CD4-positive, alpha-beta memory T cell (primary cell): ENCODE results near the gene ASH1L. TPM values are rescaled to one million over a fixed set of nuclear protein-coding genes. Genes with fewer than 3 reads are reported as not detected.
"Not testable (repeated sequence)": the region's sequence is repeated elsewhere in the genome, so short reads cannot be mapped to it uniquely, and the experiment has no call there.

ENCODE experiments used
- CTCF ChIA-PET: fragments of 350-600 bp; sonication (Branson Sonifier 250); formaldehyde crosslinking; loops from one replicate; lab custom pipeline; 2021; ENCODE audit warnings: inconsistent platforms; ENCODE audit not compliant: partially characterized antibody; lab: Charles Lee
- POLR2A ChIA-PET: fragments of 350-600 bp; sonication (Branson Sonifier 250); formaldehyde crosslinking; loops from one replicate; lab custom pipeline; 2021; ENCODE audit not compliant: partially characterized antibody; lab: Charles Lee
- DNase-seq, 5 donors: peaks; one replicate each; pipeline versions ENCODE4 v3.0.0 to v3.0.0-alpha.2; 2020 to 2022; ENCODE audit warnings: mixed read lengths in 1 of 5
- H3K27ac ChIP-seq: one replicate; pipeline ENCODE4 v1.7.0; 2013; ENCODE audit warnings: low read depth, low read length
- H3K27me3 ChIP-seq: 2 replicates; pipeline ENCODE4 v1.7.0; 2013; ENCODE audit warnings: mild to moderate bottlenecking, low read length, moderate library complexity; ENCODE audit not compliant: insufficient read depth
- H3K36me3 ChIP-seq: 2 replicates; pipeline ENCODE4 v1.7.0; 2013; ENCODE audit warnings: mild to moderate bottlenecking, low read length, moderate library complexity; ENCODE audit not compliant: insufficient read depth
- H3K4me1 ChIP-seq: 2 replicates; pipeline ENCODE4 v1.7.0; 2013; ENCODE audit warnings: mild to moderate bottlenecking, low read length, moderate library complexity; ENCODE audit not compliant: insufficient read depth
- H3K4me3 ChIP-seq, 2 donors: one replicate each; pipeline ENCODE4 v1.7.0; 2013; ENCODE audit warnings: low read length in 2 of 2, mild to moderate bottlenecking in 1 of 2
- H3K9me3 ChIP-seq, 2 donors: one replicate each; pipeline ENCODE4 v1.7.0; 2013; ENCODE audit warnings: low read length in 2 of 2, control low read depth in 1 of 2; ENCODE audit not compliant: control insufficient read depth in 1 of 2
- H3K27ac Mint-ChIP-seq, 7 donors: one replicate each; pipeline ENCODE4 v1.8.0; 2020 to 2021; ENCODE audit warnings: mixed read lengths in 7 of 7, mild to moderate bottlenecking in 6 of 7, inconsistent platforms in 3 of 7, moderate library complexity in 3 of 7
- H3K27me3 Mint-ChIP-seq, 2 donors: one replicate each; pipeline ENCODE4 v1.8.0; 2020 to 2021; ENCODE audit warnings: mixed read lengths in 2 of 2
- H3K36me3 Mint-ChIP-seq, 2 donors: one replicate each; pipeline ENCODE4 v1.8.0; 2020 to 2021; ENCODE audit warnings: mixed read lengths in 2 of 2, inconsistent platforms in 1 of 2, mild to moderate bottlenecking in 1 of 2
- H3K4me1 Mint-ChIP-seq, 4 donors: one replicate each; pipeline ENCODE4 v1.8.0; 2020 to 2021; ENCODE audit warnings: mixed read lengths in 4 of 4, mild to moderate bottlenecking in 1 of 4
- H3K4me3 Mint-ChIP-seq, 8 donors: one replicate each; pipeline ENCODE4 v1.8.0; 2020 to 2021; ENCODE audit warnings: mixed read lengths in 8 of 8, mild to moderate bottlenecking in 7 of 8, moderate library complexity in 6 of 8, inconsistent platforms in 3 of 8
- H3K9me3 Mint-ChIP-seq, 8 donors: one replicate each; pipeline ENCODE4 v1.8.0; 2020 to 2021; ENCODE audit warnings: mixed read lengths in 8 of 8, mild to moderate bottlenecking in 5 of 8, inconsistent platforms in 3 of 8, moderate library complexity in 1 of 8
- intact Hi-C: fragments of 100-400 bp; cut with micrococcal nuclease; formaldehyde crosslinking; loops from one replicate; pipeline ENCODE4 v1.15.1; 2023
- polyA plus RNA-seq, 2 donors: library from polyadenylated mRNA; unstranded; fragments of 300-500 nt; fragmentation: Illumina TruSeq; gene quantifications; one replicate each; pipeline ENCODE4 v1.2.3, GENCODE V29; 2021
- total RNA-seq, 2 experiments: library from RNA; stranded (reverse); gene quantifications; one replicate each; pipeline ENCODE4 v1.2.3, GENCODE V29; 2021

ASH1L gene
- total and polyA plus RNA-seq, 4 experiments from 2014 or later = 7.6 to 107 (median 70.4) TPM

DNA sequence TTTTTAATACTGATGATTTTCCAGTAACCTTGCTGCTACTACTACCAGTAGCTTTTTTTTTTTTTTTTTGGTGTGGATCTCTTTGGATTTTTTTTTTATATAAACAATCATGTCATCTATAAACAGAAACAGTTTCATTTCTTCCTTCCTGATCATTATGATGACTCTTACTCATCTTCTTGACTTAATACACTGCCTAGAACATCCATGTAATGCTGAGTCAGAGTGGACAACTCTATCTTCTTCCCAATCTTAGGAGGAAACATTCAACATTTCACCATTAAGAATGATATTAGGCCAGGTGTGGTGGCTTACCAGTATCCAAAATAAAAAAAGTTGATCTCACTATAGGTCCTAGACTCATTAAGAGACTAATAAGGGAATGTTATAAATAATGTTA is 172.8 kb downstream of the ASH1L start:
- Mint-ChIP-seq H3K4me3 (no peak overlapping the region), H3K4me1 (peaks cover 0 to 2% (median 0%) of the 10 kb centered on the region in 4 donors), H3K27me3 (no peaks in the 10 kb centered on the region), H3K27ac (no peak overlapping the region), H3K9me3 (peaks cover 0 to 2% (median 0%) of the 10 kb centered on the region in 8 donors), H3K36me3 (peaks cover 37 to 54% of the 10 kb centered on the region in 2 donors)
- DNase-seq = no peak
- POLR2A ChIA-PET = no interaction called here
- intact Hi-C loops = no loop called here
- H3K9me3 ChIP-seq = no peaks in the 10 kb centered on the region
- H3K4me1 ChIP-seq = no peaks in the 10 kb centered on the region
- H3K27me3 ChIP-seq = no peaks in the 10 kb centered on the region
- peaks cover 37% of the 10 kb centered on the region for H3K36me3 ChIP-seq
- CTCF ChIA-PET = no interaction called here
- H3K4me3 ChIP-seq = no peak overlapping the region
- H3K27ac ChIP-seq = no peak overlapping the region

GRCh38 chr1:155385836-155386235 is 176.8 kb downstream of the ASH1L start:
- DNase-seq, H3K27me3 Mint-ChIP-seq, H3K9me3 Mint-ChIP-seq, H3K9me3 ChIP-seq, H3K4me3 Mint-ChIP-seq, H3K4me1 ChIP-seq, H3K27me3 ChIP-seq, H3K4me3 ChIP-seq, POLR2A ChIA-PET, intact Hi-C loops, CTCF ChIA-PET, H3K27ac ChIP-seq, H3K4me1 Mint-ChIP-seq: not testable (repeated sequence)
- H3K27ac Mint-ChIP-seq = peak overlapping the region in 3 of 7 donors; percentile 35 to 59 (median 42)
- H3K36me3 ChIP-seq = peaks cover 19% of the 10 kb centered on the region
- H3K36me3 Mint-ChIP-seq = peaks cover 25 to 41% of the 10 kb centered on the region in 2 donors

DNA sequence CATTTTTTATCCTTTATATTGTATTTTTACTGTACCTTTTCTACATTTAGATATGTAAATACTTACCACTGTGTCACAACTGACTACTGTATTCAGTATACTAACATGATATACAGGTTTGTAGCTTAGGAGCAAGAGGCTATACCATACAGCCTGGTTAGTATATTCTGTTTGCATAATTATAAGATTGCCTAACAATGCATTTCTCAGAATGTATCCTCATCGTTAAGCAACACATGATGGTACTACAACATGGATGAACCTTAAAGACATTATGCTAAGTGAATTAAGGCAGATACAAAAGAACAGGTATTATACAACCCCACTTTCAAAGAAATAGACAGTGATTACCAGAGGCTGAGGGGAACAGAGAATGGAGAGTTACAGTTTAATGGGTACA is 179.2 kb downstream of the ASH1L start:
- peaks cover 24 to 47% of the 10 kb centered on the region in 2 donors for H3K36me3 Mint-ChIP-seq
- CTCF ChIA-PET = interaction anchor here (1.5 kb wide), 1 partner anchor 133 kb away, joined by 8 read pairs; no protein-coding TSS in a partner anchor
- H3K27ac Mint-ChIP-seq = peak overlapping the region in 3 of 7 donors; percentile 2 to 80 (median 29)

DNA sequence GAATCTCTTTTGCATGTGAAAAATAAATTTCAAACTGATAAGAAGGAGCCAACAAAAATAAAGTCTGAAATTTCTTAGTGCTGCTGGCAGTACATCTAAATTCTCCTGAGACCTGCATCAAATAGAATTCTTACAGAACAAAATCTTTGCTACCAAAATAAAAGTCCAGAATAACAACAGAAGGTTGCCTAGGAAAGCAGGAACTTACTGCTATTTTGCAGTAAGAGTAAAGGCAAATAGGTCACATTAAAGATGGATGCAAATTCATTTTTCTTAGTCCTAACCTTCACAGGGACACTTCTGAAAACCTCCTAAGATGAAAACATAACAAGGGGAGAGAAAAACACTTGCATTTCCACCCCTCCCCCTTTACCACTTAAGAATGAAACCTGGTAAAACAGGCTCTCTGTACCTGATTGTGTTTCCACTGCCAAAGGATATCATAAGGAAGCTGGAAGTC is 182.9 kb downstream of the ASH1L start:
- H3K4me3 Mint-ChIP-seq = no peak overlapping the region
- no peaks in the 10 kb centered on the region for H3K9me3 ChIP-seq
- H3K27me3 ChIP-seq = no peaks in the 10 kb centered on the region
- H3K36me3 ChIP-seq = peaks cover 13% of the 10 kb centered on the region
- H3K4me1 Mint-ChIP-seq = peaks cover 0 to 7% (median 0%) of the 10 kb centered on the region in 4 donors
- intact Hi-C loops = no loop called here
- peak in 2 of 5 donors; percentile 6 to 13 for DNase-seq
- H3K27ac ChIP-seq = no peak overlapping the region
- H3K4me3 ChIP-seq = no peak overlapping the region
- no peaks in the 10 kb centered on the region for H3K9me3 Mint-ChIP-seq
- H3K27ac Mint-ChIP-seq = peak overlapping the region in 4 of 7 donors; percentile 16 to 68 (median 34)
- ChIA-PET POLR2A (no interaction called here), CTCF (no interaction called here)
- peaks cover 27 to 57% of the 10 kb centered on the region in 2 donors for H3K36me3 Mint-ChIP-seq
- H3K27me3 Mint-ChIP-seq = no peaks in the 10 kb centered on the region
- no peaks in the 10 kb centered on the region for H3K4me1 ChIP-seq

More for the DNA sequence above, 179.2 kb downstream of the ASH1L start:
- no peaks in the 10 kb centered on the region for H3K9me3 ChIP-seq
- Mint-ChIP-seq H3K9me3 (no peaks in the 10 kb centered on the region), H3K27me3 (no peaks in the 10 kb centered on the region), H3K4me3 (no peak overlapping the region), H3K4me1 (peaks cover 0 to 8% (median under 1%) of the 10 kb centered on the region in 4 donors)
- H3K27me3 ChIP-seq = no peaks in the 10 kb centered on the region
- peaks cover 15% of the 10 kb centered on the region for H3K36me3 ChIP-seq
- H3K4me3 ChIP-seq = no peak overlapping the region
- POLR2A ChIA-PET = interaction anchor here (0.5 kb wide), 1 partner anchor 367 kb away, joined by 3 read pairs; no protein-coding TSS in a partner anchor
- H3K27ac ChIP-seq = no peak overlapping the region
- DNase-seq = no peak
- intact Hi-C loops = no loop called here
- H3K4me1 ChIP-seq = no peaks in the 10 kb centered on the region

GRCh38 chr1:155379180-155379579 is 183.4 kb downstream of the ASH1L start:
- peaks cover 13% of the 10 kb centered on the region for H3K36me3 ChIP-seq
- peaks cover 0 to 4% (median 0%) of the 10 kb centered on the region in 4 donors for H3K4me1 Mint-ChIP-seq
- H3K36me3 Mint-ChIP-seq = peaks cover 29 to 58% of the 10 kb centered on the region in 2 donors
- H3K4me1 ChIP-seq = no peaks in the 10 kb centered on the region
- peak overlapping the region in 1 of 7 donors; percentile 68 for H3K27ac Mint-ChIP-seq
- intact Hi-C loops = no loop called here
- H3K27ac ChIP-seq = no peak overlapping the region
- no peaks in the 10 kb centered on the region for H3K27me3 Mint-ChIP-seq
- ChIA-PET POLR2A (no interaction called here), CTCF (no interaction called here)
- DNase-seq = no peak
- H3K4me3 Mint-ChIP-seq = no peak overlapping the region
- no peaks in the 10 kb centered on the region for H3K9me3 Mint-ChIP-seq
- H3K9me3 ChIP-seq = no peaks in the 10 kb centered on the region
- no peaks in the 10 kb centered on the region for H3K27me3 ChIP-seq
- no peak overlapping the region for H3K4me3 ChIP-seq

DNA sequence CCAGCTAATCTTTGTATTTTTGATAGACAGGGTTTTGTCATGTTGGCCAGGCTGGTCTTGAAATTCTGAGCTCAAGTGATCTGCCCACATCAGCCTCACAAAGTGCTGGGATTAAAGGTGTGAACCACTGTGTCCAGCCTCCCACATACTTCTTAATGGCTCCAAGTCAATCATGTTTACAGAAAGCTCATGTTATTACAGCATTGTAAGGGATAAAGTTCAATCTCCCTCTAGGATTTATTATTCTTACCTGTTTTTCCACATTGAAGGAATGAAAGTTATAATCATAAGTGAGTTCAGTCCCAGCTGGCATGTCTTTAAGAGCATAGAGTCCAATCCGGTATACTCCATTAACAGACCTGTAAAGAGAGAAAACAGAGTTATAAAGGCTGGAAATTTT is 202.6 kb downstream of the ASH1L start:
- Mint-ChIP-seq H3K27ac (peak overlapping the region in 2 of 7 donors; percentile 32 to 60), H3K36me3 (peaks cover 27 to 41% of the 10 kb centered on the region in 2 donors), H3K9me3 (no peaks in the 10 kb centered on the region), H3K27me3 (no peaks in the 10 kb centered on the region), H3K4me1 (no peaks in the 10 kb centered on the region), H3K4me3 (no peak overlapping the region)
- ChIA-PET CTCF (no interaction called here), POLR2A (interaction anchor here (0.6 to 0.7 kb wide), 2 partner anchors 35 to 92 kb away, joined by 3 read pairs; no protein-coding TSS in a partner anchor)
- Histone ChIP-seq H3K27ac (no peak overlapping the region), H3K27me3 (no peaks in the 10 kb centered on the region), H3K36me3 (peaks cover 27% of the 10 kb centered on the region), H3K4me1 (no peaks in the 10 kb centered on the region), H3K9me3 (no peaks in the 10 kb centered on the region), H3K4me3 (no peak overlapping the region)
- intact Hi-C loops = no loop called here
- DNase-seq = no peak

DNA sequence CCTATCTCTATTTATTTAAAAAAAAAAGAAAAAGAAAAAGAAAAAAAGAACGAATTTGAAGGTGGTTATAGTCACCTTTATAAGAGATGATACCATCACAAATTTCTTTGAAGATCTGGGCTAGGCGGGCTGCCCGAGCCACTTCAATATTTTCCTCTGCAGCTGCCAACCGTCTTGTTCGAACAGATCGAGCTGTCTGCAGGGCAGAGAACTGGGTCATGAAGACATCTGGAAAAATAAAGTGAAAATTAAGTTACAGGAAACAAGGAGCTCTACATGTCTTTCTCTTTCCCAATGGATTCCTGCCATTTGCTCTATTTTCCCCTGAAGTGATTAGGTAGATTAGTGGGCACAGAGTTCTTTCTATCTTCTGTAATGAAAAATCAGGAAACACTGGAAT is 210.0 kb downstream of the ASH1L start:
- no peak for DNase-seq
- Mint-ChIP-seq H3K36me3 (peaks cover 51 to 59% of the 10 kb centered on the region in 2 donors), H3K27me3 (no peaks in the 10 kb centered on the region), H3K4me3 (no peak overlapping the region), H3K9me3 (no peaks in the 10 kb centered on the region), H3K4me1 (no peaks in the 10 kb centered on the region), H3K27ac (peak overlapping the region in 3 of 7 donors; percentile 2 to 52 (median 46))
- Histone ChIP-seq H3K9me3 (no peaks in the 10 kb centered on the region), H3K27ac (no peak overlapping the region), H3K36me3 (peaks cover 56% of the 10 kb centered on the region), H3K4me1 (no peaks in the 10 kb centered on the region), H3K4me3 (no peak overlapping the region), H3K27me3 (no peaks in the 10 kb centered on the region)
- POLR2A ChIA-PET = interaction anchor here (0.7 kb wide), 1 partner anchor 91 kb away, joined by 3 read pairs; the partner anchor contains the start of gene SCAMP3
- CTCF ChIA-PET = no interaction called here
- intact Hi-C loops = no loop called here
